Measurements from ENCODE around the gene ITPR2. TPM values are rescaled to one million over a fixed set of nuclear protein-coding genes. Genes with fewer than 3 reads are reported as not detected.

The ITPR2 gene
- total RNA-seq, 6 experiments from 2014 or later: 6.9 to 8.4 (median 7.6) TPM

DNA sequence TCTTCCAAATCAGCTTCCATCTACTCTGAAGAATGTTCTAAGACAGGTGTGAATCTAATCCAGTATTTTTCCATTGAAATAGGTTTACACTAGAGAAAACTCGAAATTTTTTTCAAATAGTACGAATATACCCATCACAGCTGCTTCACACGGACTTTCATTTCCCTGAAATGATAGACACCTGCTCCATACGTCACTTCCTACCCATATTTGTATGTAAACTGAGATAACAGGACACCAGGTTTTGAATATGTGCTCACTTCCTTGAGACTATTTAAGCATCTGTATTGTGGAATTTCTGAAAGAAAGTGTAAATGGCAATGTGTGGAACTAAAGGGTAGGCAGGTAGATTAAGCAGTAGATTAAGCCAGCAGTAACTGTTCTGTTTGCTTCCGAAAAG lies 13.4 kb upstream of the ITPR2 start:
- H3K36me3 Mint-ChIP-seq (ENCODE audit: low read depth): no peaks in the 10 kb centered on the region
- no peak for TF ChIP-seq CTCF (IDR thresholded peaks at IDR 0.05)
- H3K9me3 Mint-ChIP-seq: no peaks in the 10 kb centered on the region
- peaks cover 8% of the 10 kb centered on the region; the same call in 1 of the 2 replicates for H3K27me3 Mint-ChIP-seq (ENCODE audit: insufficient read depth)
- DNase-seq: no peak
- H3K27ac Mint-ChIP-seq: no peak overlapping the region
- H3K4me3 Mint-ChIP-seq: no peak overlapping the region
- H3K4me1 Mint-ChIP-seq (ENCODE audit: low read depth): peaks cover 26% of the 10 kb centered on the region

- H3K4me1 Mint-ChIP-seq (ENCODE audit: low read depth): peaks cover 26% of the 10 kb centered on the region
- H3K27me3 Mint-ChIP-seq (ENCODE audit: insufficient read depth): peaks cover 8% of the 10 kb centered on the region; the same call in 1 of the 2 replicates
- no peaks in the 10 kb centered on the region for H3K36me3 Mint-ChIP-seq (ENCODE audit: low read depth)
- H3K9me3 Mint-ChIP-seq: no peaks in the 10 kb centered on the region
- H3K4me3 Mint-ChIP-seq: no peak overlapping the region
- H3K27ac Mint-ChIP-seq: no peak overlapping the region
- peak; percentile 68 for DNase-seq
- TF ChIP-seq CTCF (IDR thresholded peaks at IDR 0.05): no peak
Measured at GRCh38 chr12:26845984-26846383, 13.0 kb upstream of the ITPR2 start.

GRCh38 chr12:26845057-26845666 lies 12.2 kb upstream of the ITPR2 start:
- peak; percentile 88 for TF ChIP-seq CTCF (IDR thresholded peaks at IDR 0.05)
- H3K4me1 Mint-ChIP-seq (ENCODE audit: low read depth): peaks cover 26% of the 10 kb centered on the region
- no peak overlapping the region for H3K4me3 Mint-ChIP-seq
- H3K27me3 Mint-ChIP-seq (ENCODE audit: insufficient read depth): peaks cover 8% of the 10 kb centered on the region; the same call in 1 of the 2 replicates
- DNase-seq: peak; percentile 17
- H3K27ac Mint-ChIP-seq: no peak overlapping the region
- no peaks in the 10 kb centered on the region for H3K36me3 Mint-ChIP-seq (ENCODE audit: low read depth)
- H3K9me3 Mint-ChIP-seq: no peaks in the 10 kb centered on the region

DNA sequence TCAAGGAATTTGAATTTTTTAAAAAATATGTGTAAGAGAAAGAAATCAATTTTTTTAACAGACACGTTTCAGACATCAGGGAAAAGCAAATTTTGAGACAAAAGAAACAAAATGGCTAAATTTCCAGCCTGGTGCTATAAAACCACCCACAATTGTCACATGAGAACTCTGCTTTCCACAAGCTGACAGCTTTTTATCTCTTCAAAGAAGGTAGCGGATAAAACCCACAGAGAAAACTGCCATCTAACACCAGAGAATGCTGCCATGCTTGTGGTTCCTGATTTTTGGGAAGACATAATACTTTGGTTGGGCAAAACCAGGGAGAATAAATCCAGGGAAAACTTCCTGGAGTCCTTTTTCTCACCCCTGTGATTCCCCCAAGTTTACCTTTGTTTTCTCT lies 10.3 kb upstream of the ITPR2 start:
- peaks cover 7% of the 10 kb centered on the region for H3K27me3 Mint-ChIP-seq (ENCODE audit: insufficient read depth)
- no peaks in the 10 kb centered on the region for H3K36me3 Mint-ChIP-seq (ENCODE audit: low read depth)
- H3K4me1 Mint-ChIP-seq (ENCODE audit: low read depth): peaks cover 26% of the 10 kb centered on the region
- no peak overlapping the region for H3K4me3 Mint-ChIP-seq
- H3K9me3 Mint-ChIP-seq: no peaks in the 10 kb centered on the region
- no peak overlapping the region for H3K27ac Mint-ChIP-seq
- DNase-seq: no peak
- TF ChIP-seq CTCF (IDR thresholded peaks at IDR 0.05): no peak

- Mint-ChIP-seq H3K4me3 (no peak overlapping the region), H3K9me3 (no peaks in the 10 kb centered on the region), H3K27me3 (ENCODE audit: insufficient read depth) (peaks cover 4% of the 10 kb centered on the region), H3K4me1 (ENCODE audit: low read depth) (peaks cover 10% of the 10 kb centered on the region), H3K27ac (no peak overlapping the region), H3K36me3 (ENCODE audit: low read depth) (no peaks in the 10 kb centered on the region)
- TF ChIP-seq CTCF (IDR thresholded peaks at IDR 0.05): no peak
- no peak for DNase-seq
Measured at GRCh38 chr12:26841085-26841484, 8.1 kb upstream of the ITPR2 start.

Measured in HFFc6 (cell line).